Endothelial cell of umbilical vein (primary cell): ENCODE measurements around the gene CLEC11A.

ENCODE experiments used
- CTCF ChIP-seq, 2 donors: IDR thresholded peaks; 1 replicate in 1 of 2; 2 replicates in 1 of 2; pipeline ENCODE4 v1.5.1; 2011; ENCODE audit warnings: low read length in 2 of 2, mild to moderate bottlenecking in 2 of 2, moderate library complexity in 2 of 2, control low read depth in 1 of 2, inconsistent platforms in 1 of 2, low read depth in 1 of 2; ENCODE audit not compliant: insufficient read depth in 1 of 2; ENCODE audit errors: extremely low read depth in 1 of 2
- EZH2 ChIP-seq: IDR thresholded peaks from 2 replicates; pipeline ENCODE4 v1.6.1; 2012; ENCODE audit warnings: borderline replicate concordance, low read depth, mild to moderate bottlenecking, moderate library complexity, low read length, inconsistent platforms; ENCODE audit not compliant: severe bottlenecking
- MAX ChIP-seq: IDR thresholded peaks from 2 replicates; pipeline ENCODE4 v1.6.1; 2011; ENCODE audit not compliant: insufficient read depth, insufficient read length

DNA sequence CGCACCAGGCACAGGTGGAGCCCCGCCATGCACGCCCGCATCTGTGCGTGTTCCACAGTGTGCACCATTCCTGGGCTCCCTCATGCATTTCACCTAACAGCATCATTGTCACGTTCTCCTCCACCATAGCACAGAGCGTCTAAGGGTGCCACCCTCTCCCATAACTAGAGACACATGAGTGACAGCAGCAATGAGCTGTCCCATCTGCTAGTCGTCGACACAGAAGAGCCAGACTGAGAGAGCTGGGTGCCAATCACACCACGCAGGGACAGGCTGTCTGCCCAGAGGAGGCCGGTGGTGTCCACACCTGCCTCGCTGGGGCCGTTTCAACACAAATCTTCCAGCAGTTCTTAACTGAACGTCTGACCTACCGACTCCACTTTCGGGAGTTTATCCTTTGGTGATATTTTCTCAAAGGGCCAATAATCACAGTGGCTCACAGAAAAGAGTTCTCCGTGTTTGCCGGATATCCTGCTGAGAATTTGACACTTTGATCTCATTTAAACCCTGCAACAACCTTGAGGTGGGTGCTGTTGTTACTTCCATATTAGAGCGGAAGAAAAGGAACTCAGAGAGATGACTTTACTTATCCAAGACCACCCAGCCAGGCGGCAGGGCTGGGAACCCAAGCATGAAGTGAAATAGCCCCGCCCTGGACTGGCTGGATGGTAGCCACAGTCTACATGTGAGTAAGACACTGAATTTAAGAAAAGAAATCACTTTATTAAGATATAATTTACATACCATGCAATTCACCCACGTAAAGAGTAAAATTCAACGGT lies 16.2 kb downstream of the CLEC11A start:
- TF ChIP-seq MAX (no peak), CTCF (IDR thresholded peaks at IDR 0.05; ENCODE audit: extremely low read depth in 1 of 2, insufficient read depth in 1 of 2, low read depth in 1 of 2, low read length in 2 of 2) (no peak), EZH2 (no peak)
